Measurements from ENCODE around the gene MRPL39.

Gene MRPL39

DNA sequence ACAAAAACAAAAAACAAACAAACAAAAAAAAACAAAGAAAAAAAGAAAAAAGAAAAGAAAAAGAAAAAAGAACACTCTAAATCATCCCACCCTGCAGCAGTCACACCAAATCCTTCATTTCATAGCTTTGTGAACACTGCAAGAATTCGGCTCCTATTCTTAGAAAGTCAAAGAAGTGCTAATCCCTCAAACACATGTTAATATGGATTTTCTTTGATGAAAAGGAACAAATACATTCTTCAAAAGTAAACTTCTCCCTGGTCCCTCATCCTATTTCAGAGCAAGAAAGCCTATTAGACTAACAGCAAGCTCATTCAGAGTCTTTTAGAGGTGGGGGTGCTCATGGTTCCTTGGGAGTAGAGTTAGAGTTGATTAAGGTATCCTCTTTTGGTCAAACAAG is 7.2 kb upstream of the MRPL39 start:
- DNase-seq (ENCODE audit: low spot score), result no peak

DNA sequence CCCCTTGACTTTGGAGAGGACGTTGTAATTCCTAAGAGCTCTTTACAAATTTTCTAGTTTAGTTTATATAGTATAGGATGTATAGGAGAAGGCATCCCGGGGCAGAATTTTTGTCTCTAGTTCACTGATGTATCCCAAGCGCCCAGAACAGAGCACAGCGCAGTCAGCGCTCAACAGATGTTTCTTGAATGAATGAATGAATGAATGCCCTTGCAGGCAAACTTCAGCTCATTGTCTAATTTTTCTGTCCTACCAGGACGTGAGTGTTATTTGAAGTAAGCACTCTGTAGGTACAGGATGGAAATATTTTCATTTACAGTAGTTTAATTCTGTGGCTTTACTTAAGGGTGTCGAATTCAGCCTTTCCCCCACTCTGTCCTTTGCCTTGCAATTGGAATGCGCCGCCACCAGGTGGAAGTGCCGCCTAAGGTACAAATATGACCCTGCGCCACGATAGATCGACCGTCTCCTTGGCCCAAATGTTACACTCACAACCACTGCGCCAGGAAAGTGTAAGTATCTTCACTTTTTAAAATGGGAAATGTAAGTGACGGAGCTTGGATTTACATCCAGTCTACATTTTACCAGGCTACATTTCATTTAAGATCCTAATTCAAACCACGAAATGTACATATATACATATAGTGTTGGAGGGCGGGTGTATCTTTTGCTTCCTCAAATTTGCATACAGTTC is 910 bp upstream of the MRPL39 start:
- peak; percentile 50 for DNase-seq (ENCODE audit: low spot score)

- no peak for DNase-seq (ENCODE audit: low spot score)
These were observed 17.4 kb downstream of the MRPL39 start for GRCh38 chr21:25589887-25590286.

- no peak for DNase-seq (ENCODE audit: low spot score)
These were observed 20.5 kb downstream of the MRPL39 start for GRCh38 chr21:25586791-25587190.

DNA sequence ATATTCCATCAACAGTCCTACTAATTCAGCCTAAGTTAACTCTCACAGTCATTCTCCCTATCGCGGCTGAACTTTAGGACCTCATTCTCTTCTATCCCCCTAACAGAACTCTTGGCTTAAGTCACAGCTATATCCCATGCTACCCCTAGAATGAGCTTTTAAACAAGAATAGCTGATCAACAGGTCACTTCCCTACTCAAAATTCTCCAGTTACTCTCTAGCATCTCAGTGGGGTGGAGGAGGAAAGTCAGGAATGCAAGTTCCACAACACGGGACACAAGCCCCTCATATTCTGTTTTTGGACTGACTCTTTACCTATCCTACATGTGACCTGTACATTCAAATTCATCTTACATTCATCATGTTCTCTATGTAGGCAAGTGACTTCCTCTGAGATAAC is 21.0 kb downstream of the MRPL39 start:
- no peak for DNase-seq (ENCODE audit: low spot score)

DNA sequence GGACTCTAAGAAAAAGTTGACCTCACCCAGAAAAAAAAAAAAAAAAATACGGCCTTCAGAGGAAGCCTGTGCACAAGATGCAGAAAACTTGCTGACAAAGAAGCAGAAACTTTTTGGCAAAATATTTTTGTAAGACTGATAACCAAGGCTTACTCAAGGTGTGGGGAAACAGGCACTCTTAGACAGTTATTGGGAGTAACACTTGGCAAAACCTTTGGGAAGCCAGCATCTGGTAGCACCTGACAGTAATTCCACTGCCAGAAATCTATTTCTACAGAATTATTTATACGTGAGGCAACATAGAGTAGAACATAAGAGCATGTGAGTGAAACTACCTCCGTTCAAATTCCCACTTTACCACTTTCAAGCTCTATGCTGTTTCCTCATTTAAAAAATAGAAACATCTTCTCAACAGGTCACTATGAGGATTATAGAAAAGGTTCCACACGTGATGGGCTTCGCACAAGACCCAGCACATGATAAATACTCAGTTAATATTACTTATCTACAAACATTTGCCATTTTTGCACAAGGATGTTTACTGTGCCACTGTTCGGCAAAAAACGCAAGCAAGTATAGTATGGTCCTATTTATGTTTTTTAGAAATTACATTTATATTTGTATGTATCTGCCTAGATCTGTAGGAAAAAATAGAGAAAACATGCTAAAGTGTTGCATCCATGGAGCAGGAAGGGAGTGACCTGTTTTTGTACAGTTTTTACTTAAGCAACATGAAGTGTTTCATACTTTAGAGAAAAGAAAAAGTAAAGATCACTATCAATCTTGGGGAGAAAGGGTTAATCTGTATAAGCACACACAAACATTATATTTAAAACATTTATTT is 22.2 kb downstream of the MRPL39 start:
- no peak for DNase-seq (ENCODE audit: low spot score)

GRCh38 chr21:25583370-25584130 is 23.7 kb downstream of the MRPL39 start:
- DNase-seq (ENCODE audit: low spot score), result no peak

DNA sequence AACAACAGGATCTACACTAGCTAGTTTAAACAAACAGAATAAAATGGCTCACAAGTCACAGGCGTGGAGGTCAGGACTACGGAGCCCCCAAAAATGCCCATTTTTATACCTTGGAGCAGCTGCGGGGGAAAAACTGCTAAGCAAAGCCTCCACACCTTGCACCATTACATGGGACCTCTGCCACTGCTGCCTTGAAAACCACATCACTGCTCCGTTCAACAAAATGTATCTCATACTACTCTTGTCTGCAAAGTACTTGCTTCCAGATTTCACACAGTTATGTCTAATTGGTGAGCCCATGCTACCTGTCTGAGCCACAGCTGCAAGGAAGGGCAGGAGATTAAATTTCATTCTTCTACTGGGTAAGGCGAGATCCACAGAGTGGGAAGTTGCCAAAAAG is 24.4 kb downstream of the MRPL39 start:
- DNase-seq (ENCODE audit: low spot score), result no peak

DNA sequence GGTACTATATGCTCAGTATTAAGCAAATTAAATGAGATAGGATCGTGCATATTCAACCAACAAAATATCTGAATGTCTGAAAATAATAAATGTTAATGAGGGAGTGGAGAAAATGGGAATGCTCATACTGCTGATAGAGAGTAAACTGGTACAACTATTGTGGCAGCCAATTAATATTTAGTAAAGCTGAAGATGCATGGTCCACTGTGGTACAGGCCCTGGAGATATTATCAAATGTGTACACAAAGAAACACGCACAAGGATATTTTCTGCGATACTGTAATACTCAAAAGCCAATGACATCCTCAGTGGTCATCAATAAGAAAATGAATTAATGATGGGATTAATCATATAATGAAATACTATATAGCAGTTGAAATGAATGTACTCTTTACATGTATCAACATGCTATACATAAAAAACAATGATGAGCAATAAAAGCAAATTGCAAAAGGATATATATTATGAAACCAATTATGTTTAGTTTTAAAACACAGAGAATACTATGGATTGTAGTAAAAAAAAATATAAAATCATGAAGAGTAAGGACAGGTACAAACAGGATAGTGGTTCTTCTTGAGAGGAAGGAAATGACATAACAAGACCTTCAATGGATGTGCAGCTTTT is 25.0 kb downstream of the MRPL39 start:
- no peak for DNase-seq (ENCODE audit: low spot score)

DNA sequence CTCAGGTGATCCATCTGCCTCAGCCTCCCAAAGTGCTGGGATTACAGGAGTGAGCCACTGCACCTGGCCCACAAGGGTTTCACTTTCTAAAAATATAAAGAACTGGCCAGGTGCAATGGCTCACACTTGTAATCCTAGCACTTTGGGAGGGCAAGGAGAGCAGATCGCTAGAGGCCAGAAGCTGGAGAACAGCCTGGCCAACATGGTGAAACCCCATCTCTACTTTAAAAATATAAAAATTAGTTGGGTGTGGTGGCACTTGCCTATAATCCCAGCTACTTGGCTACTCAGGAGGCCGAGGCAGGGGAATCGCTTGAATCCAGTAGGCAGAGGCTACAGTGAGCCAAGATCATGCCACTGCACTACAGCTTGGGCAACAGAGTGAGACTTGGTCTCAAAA is 25.7 kb downstream of the MRPL39 start:
- DNase-seq (ENCODE audit: low spot score), result no peak

- DNase-seq (ENCODE audit: low spot score), result no peak
These were observed 26.4 kb downstream of the MRPL39 start for GRCh38 chr21:25580912-25581260.

- DNase-seq (ENCODE audit: low spot score), result no peak
These were observed 27.9 kb downstream of the MRPL39 start for GRCh38 chr21:25579226-25580013.

- DNase-seq (ENCODE audit: low spot score), result no peak
These were observed 29.0 kb downstream of the MRPL39 start for GRCh38 chr21:25578056-25578961.

GRCh38 chr21:25577424-25578055 is 29.7 kb downstream of the MRPL39 start:
- DNase-seq (ENCODE audit: low spot score), result no peak

- DNase-seq (ENCODE audit: low spot score), result no peak
These were observed 33.7 kb downstream of the MRPL39 start for GRCh38 chr21:25573409-25574206.

- no peak for DNase-seq (ENCODE audit: low spot score)
These were observed 34.4 kb downstream of the MRPL39 start for GRCh38 chr21:25572861-25573310.

DNA sequence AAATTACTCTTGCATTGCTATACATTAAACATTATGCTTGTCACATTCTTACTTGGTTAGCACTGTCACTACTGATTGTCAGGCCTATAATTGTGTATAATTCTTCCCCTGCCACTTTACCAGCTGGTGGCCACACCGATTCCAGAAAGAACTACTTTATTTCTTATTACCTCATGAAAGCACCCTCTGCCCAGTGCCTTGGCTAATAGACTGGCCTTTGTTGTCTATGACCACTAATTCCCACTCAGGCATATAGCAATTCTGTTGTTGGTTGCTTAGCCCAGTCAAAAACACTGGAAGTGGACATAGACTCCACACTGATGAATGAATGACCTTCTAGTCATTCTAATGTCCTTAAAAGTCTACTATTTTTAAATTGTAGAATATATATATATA is 35.6 kb downstream of the MRPL39 start:
- DNase-seq (ENCODE audit: low spot score), result no peak

- no peak for DNase-seq (ENCODE audit: low spot score)
These were observed 37.6 kb downstream of the MRPL39 start for GRCh38 chr21:25569711-25570110.

GRCh38 chr21:25569084-25569483 is 38.2 kb downstream of the MRPL39 start:
- no peak for DNase-seq (ENCODE audit: low spot score)
